Kidney capillary endothelial cell (primary cell): ENCODE data around the gene CEBPA.

ENCODE experiments used
- DNase-seq: peaks from one replicate; pipeline ENCODE4 v3.0.0-alpha.2; 2018; ENCODE audit warnings: low spot score

The CEBPA gene

DNA sequence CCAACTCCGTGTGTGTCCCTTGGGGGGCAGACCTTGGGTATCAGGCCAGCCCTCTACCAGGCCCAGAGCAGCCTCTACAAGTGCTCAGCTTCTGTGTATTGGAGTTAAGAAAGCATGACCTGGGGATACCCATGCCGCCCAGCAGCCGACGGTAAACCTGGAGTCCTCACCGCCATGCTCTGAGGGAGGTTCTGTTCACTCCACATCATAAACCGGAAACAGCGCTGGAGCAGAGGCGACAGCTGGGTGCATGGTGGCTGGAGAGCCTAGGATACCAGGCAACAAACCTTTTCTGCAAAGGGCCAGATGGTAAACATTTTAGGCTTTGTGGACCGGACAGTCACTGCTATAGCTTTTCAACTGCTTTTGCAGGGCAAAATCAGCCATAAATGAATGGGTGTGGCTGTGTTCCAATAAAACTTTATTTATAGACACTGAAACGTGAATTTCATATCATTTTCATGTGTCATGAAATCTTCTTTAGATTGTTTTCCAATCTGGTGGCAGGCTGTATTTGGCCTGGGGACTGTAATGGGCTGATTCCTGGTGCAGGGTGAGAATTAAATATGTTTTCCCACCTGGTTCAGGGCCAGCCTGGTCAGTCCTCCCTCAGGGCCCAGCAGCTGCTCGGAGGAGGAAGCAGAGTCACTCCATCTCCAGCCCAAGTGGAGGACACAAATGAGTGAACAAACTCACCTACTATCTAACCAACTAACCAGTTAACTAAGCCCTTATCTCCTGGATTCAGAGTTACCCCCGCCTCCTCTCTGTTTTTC, 30.9 kb downstream of the CEBPA start:
- no peak for DNase-seq

DNA sequence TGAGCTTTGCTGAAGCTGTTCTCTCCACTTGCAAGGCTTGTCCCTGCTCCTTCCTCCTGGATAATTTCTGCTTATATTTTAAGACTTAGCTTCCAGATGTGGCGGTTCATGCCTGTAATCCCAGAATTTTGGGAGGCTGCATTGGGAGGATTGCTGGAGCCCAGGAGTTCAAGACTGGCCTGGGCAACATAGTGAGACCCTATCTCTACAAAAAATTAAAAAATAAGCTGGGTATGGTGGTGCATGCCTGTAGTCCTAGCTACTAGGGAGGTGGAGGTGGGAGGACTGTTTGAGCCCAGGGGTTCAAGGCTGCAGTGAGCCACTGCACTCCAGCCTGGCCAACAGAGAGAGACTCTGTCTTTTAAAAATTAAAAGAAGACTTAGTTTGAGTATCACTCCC, 31.6 kb downstream of the CEBPA start:
- DNase-seq, result no peak

DNA sequence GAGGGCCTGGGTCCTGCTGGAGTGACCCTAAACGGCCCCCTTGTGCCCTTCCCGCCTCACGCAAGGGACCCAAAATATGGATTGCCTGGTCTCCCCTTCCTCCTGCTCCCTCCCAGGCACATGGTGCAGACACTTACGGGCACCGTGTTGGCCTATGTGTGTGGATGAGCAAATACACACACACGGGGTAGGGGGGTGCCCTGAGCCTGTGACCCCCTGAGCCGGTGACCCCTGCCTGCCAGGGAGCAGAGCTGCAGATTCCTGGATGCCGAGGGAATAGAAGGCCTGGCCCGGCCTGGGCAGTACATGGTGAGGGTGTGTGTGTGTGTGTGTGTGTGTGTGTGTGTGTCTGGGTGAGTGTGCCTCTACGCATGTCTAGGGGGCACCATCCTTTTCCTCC, 33.3 kb downstream of the CEBPA start:
- DNase-seq, result no peak

DNA sequence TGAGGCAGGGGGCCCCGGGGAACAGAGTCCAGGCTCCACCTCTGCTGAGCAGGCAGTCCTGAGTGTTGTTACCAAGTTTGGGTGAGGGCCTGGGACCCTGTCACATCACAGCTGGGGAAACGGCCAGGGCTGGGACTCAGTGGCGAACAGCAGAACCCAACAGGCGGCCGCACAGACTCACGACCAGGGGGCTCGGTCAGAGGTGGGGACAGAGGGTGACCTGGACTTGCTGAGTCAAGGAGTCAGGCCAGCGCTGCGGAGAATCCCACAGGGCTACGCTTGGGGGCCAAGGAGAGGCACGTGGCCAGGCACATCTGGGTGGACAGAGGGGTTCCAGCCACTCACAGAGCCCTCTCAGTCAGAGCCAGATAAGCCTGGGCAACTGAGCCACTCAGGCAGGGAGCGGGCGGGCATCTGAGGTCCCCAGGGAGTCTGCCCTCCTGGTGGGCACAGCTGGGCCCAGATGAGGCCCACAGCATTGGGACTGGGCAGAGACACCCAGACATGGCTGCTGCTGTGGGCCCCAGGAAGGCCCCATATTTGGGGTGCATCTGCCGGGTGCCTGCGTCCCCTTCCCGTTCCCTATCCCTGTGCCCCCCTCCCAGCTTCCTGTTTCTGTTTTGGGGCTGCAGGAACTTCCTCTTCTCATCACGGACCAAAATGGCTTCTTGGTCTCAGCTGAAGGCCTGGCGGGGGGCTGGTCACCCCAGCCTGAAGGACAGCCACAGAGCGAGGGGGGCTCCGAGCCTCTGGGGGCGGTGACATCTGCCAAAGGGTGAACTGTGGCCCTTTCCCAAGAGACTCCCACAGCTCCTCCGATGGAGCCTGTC, 34.0 kb downstream of the CEBPA start:
- no peak for DNase-seq

DNA sequence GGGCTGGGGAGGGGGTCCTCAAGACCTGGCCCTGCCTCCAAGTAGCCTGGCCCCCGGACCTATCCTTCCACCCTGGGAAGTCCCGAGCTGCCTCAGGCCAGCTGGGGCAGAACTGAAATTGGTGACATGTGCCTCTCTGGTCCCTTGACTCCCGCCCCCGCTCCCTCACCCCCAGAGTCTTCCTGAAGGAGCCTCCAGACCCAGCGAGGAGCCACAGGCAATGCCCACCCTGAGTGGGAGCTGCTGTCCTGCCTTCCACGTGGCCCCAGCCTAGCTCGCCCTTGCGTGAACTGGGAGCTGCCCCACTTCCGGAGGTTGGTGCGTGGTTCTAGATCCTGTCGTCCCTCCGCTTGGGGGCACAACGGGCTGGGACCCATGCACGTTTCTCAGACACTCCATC, 34.6 kb downstream of the CEBPA start:
- DNase-seq, result no peak

DNA sequence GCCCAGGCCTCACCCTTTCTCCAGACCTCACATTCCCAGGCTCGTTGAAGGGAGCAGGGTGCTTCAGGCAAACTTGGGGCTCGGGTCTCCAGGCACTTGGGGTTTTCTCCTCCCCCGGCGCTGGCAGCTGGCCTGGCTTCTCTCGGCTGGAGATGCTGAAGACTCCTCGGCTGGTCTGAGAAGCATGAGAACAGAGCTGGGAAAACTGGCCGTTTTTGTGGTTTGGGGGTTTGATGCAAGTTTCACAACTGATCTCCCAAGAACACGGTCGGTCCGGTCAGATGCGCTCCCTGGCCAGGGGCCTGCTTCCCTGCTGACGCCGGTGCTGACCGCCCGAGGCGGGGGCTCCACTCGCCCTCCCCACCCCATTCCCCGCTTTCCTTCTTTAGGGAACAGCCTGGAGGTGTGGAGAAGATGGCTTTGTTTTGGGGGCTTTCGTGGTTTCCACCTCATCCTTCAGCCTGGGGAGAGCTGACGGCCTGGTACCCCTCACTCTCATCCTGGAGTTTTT, 35.3 kb downstream of the CEBPA start:
- no peak for DNase-seq

DNA sequence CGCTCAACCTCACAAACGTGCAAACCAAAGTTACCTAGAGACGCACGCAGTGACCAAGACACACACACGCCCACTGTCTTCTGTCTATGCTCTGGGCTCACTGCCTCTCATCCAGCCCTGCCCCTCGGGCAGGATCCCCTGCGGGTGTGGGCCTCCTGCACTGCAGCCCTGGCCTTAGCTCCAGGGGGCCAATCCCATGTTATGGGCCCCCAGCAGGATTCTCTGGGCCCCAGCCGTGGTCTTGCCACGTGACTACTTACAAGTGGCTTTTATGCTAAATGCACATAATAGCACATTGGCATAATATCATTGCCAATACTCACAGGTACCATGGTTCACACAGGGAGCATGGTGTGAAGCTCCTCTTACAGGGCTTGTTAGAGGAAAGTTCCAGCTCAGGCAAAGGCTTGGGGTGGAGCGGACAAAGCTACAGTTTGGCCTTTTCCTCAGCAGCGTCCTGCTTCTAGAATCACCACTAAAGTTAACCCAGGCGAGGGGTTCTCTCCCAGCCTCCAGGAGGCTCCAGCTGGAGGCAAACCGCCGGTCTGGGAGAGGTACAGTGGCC, 37.4 kb downstream of the CEBPA start:
- DNase-seq, result no peak

DNA sequence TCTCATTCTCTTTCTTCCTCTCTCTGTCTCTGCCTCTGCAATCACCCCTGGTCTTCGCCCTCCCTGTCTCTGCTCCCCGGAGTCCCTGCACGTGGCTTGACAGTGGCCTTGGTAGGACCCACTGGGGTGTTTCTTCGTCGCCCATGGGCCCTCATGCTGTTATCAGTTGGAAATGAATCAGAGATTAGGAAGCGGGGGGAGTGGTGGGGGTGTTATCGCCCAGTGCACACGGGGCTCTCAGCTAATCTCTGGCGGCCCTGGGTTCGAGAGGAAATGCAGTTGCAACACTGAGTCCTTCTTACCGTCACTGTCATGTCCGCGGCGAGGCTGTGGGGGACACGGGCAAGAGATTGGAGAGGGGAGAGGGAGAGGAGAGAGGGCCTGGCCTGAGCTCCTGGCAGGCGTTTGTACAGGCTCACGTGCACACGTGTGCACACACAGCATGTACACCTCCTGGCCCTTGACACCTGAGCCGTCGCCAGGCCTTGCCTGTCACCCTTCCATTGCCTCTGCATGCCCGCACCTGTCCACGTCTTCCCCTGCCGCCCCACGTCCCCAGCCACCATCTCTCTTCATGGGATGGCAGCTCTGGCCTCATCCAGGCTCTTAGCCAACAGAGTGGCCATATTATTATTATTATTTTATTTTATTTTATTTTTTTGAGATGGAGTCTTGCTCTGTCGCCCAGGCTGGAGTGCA, 38.9 kb downstream of the CEBPA start:
- no peak for DNase-seq

DNA sequence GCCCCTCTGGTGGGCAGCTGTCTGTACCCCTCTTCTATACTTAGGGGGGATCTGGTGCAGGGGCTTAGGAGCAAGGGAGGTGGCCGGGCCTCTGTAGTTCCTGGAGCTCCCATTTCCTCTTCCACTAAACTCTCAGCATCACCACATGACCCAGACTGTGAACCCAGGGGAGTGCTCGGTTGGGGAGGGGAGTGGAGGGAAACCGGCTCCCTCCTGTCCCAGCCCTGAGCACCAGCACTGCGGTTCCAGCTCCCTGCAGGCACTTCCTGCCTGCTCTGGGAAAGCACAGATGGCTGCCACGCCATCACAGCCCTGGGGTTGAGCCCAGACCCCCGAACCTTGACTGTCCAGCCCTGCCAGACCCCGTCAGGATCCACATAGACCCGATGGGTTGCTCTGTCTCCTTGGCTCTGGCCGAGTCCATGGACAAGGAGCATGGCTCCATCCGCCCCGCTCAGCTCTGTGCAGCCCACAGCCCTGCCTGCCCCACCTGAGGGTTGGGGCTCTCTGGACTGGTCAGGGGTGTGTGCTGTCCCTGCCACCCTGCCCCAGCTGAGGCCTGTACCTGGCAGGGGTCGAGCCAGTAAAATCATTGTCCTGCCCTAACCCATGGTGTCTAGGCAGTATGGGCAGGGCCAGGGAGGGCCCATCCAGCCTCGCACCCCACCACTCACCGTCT, 40.7 kb downstream of the CEBPA start:
- no peak for DNase-seq

DNA sequence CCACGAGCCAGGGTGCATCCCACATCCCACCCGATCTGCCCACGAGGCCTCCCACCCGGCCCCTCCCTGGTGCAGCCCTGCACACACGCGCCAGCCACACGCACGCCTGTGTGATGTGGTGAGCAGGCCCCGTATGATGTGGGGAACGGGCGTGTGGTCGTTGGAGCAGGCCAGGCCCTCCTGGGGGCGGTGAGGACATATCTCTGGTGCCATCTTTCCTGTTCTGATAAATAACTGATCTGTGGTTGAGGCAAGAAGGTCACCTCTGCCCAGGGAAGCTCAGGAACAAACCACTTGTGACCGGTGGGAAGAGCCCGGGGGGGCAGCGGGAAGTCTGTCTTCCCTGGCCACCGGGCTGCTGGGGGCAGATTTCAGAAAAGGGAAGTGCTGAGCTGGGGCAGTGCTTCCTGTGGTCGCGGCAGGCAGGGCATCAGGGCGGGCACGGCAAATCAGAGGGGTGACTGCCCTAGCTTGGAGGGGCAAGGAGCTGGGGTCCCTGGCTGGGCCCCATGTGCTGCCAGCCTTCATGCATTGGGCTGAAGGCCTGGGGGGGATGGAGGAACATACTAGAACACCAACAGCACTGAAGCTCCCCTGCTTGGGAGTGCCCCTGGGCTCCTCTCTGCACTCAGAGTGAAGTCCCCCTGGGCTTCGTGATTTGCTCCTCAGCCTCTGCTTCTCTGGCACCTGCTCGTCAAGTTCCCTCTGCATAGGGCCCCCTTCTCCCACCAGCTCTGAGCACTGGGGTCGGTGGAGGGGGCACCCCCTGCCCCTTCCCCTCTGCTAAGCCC, 41.5 kb downstream of the CEBPA start:
- DNase-seq, result no peak

DNA sequence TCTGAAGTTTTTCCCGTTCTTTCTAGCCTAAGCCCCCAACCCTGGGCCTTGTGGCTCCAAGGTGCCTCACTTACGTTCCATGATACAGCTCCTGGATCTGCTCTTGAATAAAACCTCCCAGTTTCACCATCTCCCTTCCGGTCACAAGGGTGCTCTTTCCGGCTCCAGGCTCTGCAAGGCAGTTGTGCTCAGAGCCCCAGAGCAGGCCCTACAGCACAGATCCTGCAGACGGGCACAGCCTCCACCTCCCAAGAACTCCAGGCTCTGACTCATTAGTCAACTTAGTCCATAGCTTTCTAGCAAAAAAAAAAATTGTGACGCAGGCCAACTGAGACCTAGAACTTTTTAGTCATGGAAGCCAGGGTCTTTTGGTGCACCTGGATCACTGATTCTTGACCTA, 42.8 kb downstream of the CEBPA start:
- no peak for DNase-seq

DNA sequence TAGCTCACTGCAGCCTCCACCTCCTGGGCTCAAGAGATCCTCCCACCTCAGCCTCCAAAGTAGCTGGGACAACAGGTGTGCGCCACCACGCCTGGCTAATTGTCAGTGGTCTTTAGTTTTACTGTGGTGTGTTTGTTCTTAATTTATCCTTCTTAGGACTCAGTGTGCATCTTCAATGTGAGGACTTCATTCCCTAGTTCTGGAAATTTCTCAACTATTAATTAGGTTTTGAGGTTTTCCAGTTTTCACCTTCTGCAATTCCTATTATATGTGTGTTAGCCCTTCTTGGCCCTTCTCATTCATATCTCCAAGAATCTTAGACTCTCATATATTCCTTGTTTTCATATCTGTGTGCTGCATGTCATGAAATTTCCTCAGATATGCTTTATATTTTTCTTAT, 44.5 kb downstream of the CEBPA start:
- DNase-seq, result no peak

DNA sequence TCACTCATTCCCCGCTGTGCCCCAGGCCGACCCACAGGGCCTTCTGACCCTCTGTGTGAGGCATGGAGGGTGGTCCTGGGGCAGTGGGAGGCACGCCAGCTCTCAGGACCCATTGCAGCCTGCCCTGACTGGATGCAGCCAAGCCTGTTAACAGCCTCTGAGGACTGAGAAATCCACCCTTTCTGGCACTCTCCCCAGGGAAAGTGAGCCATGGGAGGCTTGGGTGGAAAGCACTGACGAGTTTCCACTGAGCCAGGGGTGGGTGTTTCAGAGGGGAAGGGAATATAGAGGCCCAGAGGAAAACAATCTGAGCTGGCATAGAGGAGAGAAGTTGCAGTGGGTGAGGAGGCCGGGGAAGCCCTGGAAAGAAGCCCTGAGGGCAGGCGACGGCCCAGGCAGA, 46.1 kb downstream of the CEBPA start:
- DNase-seq, result no peak

DNA sequence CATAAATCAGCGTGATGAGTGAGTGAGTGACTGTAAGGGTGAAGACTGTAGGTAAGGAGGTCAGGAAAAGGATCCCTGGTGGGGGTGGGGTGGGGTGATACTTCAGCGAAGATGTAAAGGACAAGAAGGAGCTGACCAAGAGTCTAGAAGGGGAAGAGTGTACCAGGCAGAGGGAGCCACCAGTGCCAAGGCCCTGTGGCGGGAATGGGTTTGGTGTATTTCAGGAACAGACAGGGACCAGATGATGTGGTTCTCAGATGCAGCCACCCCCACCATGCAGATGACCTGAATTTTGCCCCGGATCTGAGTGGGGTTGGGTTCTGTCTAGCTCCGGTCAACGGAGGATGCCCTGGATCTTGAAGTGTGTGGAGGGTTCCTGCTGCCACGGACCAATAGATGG, 46.6 kb downstream of the CEBPA start:
- DNase-seq, result no peak

DNA sequence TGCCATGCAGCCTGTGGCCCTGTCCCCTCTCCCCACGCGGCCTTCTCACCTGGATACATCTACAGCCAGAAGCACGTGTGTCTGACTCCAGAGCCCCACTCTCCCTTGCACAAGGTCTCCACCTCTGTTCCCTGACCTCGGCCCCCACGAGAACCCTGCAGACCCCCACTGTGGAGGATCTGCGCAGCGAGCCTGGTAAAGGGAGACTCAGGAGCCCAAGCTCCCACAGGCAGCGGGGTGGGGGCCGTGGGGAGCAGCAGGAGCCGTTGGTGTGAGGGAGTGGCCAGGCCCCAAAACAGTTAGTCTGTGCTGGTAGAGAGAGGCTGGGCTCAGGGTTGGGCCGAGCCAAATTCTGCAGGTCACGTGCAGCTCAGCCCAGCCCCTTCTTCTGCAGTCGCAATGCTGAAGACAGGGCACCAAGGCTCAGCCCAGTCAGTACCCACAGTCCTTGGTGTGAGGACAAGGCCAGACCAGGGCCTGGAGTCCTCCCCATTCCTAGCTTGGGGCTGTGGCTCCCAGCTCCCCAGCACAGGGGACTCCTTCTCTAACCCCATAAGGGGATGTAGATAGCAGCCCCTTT, 48.0 kb downstream of the CEBPA start:
- no peak for DNase-seq

DNA sequence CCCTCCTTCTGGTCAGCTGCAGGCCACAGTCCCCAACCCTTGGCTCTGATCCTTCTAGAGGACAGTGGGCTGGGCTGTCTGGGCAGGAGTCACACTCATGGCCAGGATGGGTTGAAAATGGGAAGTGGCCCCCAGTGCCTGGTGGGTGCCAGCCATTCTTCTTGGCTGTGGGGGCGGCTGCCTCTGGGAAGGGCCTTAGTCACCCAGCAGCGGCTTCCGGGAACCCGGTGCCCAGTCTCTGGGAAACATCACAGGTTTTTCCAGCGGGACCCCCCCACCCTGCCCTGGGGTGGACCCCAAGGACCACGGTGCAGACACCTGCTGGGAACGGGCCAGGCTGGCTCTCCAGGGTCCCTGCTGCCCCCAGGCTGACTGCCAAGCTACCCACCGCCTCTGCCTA, 49.4 kb downstream of the CEBPA start:
- no peak for DNase-seq

DNA sequence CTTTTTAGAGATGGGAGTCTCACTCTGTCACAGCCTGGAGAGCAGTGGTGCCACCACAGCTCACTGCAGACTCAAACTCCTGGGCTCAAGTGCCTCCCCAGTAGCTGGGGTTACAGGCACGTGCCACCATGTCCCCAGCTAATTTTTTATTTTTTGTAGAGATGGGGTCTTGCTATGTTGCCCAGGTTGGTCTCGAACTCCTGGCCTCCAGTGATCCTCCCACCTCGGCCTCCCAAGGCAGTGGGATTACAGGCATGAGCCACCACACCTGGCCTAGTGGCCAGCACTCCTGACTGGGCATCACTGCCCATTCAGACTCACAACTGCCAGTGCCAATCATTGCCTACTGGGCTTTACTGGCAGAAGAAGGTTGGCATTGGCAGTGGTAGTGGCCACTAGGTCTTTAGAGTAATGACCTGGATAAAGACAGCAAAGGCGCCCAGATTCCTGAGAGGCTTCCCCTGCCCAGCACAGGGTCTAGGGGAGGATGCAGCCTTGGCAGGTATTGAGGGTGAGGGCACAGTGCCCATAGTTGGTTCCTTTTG, 49.8 kb downstream of the CEBPA start:
- DNase-seq, result no peak

DNA sequence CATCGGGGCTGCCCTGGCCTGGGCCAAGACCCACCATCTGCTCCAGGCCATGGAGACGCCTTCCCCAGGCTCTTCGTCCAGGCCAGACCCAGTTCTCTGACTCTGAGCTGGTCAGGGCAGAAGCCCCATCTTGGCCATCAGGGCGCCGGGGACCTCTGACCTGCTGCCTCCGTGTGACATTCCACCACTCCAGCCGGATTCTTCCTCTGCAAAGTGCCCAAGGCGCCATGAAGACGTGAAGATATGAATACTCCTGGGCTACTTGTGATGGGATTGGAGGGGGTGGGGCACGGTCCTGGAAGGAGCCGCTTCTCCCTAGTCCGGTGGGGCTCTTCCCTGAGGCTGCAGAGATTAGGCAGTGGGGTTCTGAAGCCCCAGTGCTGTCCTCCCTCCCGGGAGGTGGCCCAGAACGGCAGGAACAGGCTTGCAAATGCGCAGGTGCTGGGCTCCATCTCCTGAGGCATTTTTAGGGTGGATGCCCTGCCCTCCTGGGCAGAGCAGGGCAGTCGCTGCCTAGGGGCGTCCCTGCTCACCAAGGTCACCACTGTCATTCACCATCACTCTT, 50.7 kb downstream of the CEBPA start:
- DNase-seq, result no peak

DNA sequence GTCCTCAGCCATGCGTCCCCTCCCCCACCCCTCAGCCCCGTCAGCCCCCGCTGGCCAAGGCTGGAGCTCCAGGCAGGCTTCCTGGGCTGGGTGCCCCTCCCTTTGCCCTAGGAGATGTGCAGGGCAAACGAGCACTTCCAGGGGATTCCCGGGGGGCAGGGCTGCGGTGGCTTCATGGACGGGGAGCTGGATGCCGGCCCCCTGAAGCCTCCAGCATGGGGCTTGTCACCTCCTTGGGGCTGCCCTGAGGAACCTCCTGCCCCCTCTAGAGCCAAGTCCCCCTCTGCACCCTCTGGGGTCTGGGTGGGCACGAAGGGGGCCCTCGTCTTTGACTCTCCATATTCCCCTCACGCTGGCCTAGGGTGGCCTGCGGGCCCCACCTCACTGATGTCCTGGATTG, 51.3 kb downstream of the CEBPA start:
- no peak for DNase-seq

DNA sequence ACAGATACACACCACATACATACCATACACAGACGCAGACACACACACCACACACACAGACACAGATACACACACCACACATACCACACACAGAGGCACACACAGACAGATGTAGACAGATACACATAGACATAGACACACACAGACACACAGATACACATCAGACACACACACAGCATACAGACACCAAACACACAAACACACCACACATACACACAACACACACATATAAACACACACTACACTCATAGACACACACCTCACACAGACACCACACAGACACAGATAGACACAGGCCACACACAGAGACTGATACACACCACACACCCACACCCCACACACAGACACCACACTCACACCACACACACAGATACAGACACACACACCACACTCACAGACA, 51.8 kb downstream of the CEBPA start:
- DNase-seq, result no peak
